Measurements from ENCODE around the gene TLR2.

Gene TLR2

GRCh38 chr4:153684182-153684970, at the start of gene TLR2:
Gene TLR2 (plus strand): TSS chr4:153684280. CDS start chr4:153702908, 18,628 bp downstream.
- DNase-seq (ENCODE audit: low spot score) = no peak

GRCh38 chr4:153634738-153635353, 49.2 kb upstream of the TLR2 start:
- DNase-seq (ENCODE audit: low spot score) = peak; percentile 16

GRCh38 chr4:153635846-153636245, 48.2 kb upstream of the TLR2 start:
- no peak for DNase-seq (ENCODE audit: low spot score)

- no peak for DNase-seq (ENCODE audit: low spot score)
Observed at GRCh38 chr4:153637201-153637600, 46.9 kb upstream of the TLR2 start.

- no peak for DNase-seq (ENCODE audit: low spot score)
Observed at GRCh38 chr4:153638011-153638410, 46.1 kb upstream of the TLR2 start.

DNA sequence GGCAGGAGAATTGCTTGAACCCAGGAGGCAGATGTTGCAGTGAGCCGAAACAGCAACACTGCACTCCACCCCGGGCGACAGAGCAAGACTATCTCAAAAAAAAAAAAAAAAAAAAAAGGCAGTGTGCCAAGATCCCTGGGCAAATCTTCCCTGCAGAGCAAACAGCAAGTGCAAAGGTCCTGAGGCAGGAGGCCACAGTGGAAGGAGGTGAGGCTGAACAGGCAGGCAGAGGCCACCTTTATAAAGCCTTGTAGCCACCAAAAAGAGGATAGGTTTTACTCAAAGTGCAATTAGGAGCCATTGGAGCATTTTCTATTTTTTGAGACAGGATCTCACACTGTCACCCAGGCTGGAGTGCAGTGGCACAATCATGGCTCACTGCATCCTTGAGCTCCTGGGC, 45.1 kb upstream of the TLR2 start:
- no peak for DNase-seq (ENCODE audit: low spot score)

GRCh38 chr4:153639833-153640802, 44.0 kb upstream of the TLR2 start:
- DNase-seq (ENCODE audit: low spot score) = no peak

DNA sequence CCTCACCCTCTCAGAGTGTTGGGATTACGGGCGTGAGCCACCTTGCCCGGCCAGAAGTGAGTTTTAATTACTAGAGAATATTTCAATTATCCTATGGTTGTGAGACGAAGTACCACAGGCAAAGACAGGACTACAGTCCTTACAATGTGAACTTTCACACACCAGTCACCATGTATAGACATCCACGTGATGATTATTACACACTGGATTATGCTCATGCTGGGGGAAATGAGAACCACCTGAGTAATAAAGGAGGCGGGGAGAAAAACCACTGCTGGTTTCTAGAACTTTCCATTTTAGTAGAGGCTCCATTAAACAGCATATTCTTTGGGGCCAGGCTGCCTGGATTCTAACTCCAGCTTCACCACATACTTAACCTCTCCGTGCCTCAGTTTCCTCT, 42.5 kb upstream of the TLR2 start:
- DNase-seq (ENCODE audit: low spot score) = no peak

DNA sequence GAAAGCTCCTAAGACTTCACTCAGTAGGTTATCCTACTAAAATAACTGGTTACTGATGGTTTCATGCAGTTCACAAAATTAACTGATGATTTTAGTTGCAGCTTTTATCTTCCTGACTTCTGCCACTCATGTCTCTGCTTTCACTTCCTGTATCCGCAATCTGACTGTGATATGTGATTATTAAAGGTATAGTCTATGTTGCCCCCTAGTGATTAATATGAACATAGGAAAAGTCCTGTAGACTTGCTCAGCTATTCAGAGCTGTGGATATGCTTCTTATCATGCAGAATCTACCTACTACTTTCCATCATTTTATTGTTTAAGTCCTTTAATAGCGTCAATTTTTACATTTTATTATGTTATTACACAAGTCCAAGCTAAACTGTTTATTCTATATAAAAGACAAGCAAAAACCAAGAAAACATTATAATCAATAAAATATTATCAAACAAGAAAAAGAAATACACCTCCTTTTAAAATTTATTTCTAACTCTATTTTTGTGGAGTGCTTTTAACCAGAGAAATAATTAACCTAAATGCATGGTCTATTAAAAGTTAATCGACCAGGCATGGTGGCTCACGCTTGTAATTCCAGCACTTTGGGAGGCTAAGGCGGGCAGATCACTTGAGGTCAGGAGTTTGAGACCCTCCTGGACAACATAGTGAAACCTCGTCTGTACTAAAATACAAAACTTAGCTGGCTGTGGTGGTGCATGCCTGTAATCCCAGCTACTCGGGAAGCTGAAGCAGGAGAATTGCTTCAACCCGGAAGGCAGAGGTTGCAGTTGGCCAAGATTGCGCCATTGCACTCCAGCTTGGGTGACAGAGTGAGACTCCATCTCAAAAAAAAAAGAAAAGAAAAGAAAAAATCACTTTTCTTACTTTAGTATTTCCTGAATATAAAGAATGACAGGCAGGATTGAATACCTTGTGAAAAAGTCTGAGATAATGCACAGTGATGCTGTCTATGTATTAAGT, 40.4 kb upstream of the TLR2 start:
- DNase-seq (ENCODE audit: low spot score) = peak; percentile 26

GRCh38 chr4:153645183-153645582, 38.9 kb upstream of the TLR2 start:
- DNase-seq (ENCODE audit: low spot score) = no peak

DNA sequence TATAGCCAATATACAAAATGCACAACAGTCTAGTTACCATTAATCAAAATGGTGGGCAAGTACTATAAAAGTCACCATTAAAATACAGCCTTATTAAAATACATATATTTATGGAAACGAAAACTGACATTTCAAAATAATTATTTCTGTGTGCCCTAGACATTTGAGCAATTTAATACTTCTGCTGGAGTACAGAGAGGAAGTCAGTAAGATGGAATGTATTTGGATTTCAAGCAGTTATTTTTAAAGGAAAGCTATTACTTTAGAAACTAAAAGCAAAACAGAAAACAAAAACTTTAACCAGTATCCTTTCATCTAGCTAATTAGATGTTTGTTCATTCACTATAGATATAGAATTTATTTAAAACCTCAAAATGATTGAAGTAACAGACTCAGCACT, 37.8 kb upstream of the TLR2 start:
- DNase-seq (ENCODE audit: low spot score) = no peak

DNA sequence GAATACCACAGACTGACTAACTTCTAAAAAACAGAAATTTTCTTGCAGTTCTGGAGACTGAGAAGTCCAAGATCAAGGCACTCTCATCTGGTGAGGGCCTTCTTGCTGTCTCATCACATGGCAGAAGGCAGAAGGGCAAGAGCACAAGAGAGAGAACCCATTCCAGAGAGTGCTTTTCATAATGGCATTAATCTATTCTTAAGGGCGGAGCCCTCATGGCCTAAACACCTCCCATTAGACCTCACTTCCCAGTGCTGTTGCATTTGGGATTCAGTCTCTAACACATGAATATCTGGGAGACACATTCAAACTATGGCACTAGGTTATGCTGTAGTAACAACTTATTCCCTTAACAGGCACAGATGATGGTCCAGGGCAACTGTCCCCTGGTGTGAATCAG, 37.1 kb upstream of the TLR2 start:
- no peak for DNase-seq (ENCODE audit: low spot score)

DNA sequence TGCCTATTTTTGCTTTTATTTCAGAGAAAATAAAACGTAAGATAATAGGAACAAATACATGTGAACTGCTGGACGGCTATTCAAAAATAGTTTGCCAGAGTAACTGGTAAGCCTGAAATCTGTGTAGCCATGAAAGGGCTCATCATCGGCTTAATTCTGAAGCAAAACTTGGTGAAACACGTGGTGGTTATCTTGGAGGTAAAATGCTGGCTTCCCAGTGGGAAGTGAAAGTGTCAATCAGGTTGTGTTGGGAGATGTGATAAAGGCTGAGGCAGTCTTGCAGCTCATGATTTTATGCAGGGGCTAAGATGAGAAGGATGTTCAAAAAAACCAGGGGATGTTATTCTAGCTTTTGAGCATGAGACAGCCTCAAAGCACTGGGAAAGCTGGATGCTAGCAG, 36.1 kb upstream of the TLR2 start:
- no peak for DNase-seq (ENCODE audit: low spot score)

GRCh38 chr4:153649572-153649991, 34.5 kb upstream of the TLR2 start:
- DNase-seq (ENCODE audit: low spot score) = peak; percentile 19

- peak; percentile 17 for DNase-seq (ENCODE audit: low spot score)
Observed at GRCh38 chr4:153651116-153651515, 33.0 kb upstream of the TLR2 start.

DNA sequence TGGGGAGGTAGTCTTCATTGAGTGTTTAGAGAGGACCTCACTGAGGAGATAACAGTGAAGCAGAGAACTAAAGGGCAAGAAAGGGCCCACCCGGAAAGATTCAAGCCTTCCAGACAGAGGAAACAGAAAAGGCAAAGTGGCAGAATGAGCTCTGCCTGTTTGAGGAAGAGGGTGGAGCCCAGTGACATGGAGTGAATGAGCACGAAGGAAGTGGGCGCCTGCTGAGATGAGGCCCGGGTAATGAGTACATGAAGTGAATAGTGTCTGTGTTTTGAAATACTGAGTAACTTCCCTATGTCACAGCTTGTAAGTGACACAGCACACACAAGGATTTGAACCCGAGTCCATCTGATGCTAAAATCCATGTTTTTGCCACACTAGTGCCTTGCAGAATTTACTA, 32.5 kb upstream of the TLR2 start:
- DNase-seq (ENCODE audit: low spot score) = no peak

GRCh38 chr4:153652051-153652784, 31.9 kb upstream of the TLR2 start:
- no peak for DNase-seq (ENCODE audit: low spot score)

- no peak for DNase-seq (ENCODE audit: low spot score)
Observed at GRCh38 chr4:153655002-153655541, 29.0 kb upstream of the TLR2 start.

DNA sequence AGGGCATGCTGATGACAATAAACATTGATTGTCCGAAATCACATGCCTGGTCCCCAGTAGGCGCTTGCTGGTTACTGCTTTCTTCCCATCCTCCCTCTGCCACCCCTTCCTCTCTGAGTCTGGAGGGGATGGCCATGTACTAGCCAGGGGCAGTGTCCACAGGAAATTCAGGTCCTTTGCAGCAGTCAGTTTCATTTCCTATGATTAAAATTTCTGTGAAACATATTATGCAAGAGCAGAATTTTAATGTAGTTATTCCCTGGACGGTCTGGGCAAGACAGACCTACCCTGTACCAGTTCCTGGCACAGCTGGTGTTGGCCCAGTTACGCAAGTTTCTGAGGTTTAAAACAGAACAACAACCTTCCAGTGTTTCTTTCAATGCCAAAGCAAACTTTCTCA, 28.2 kb upstream of the TLR2 start:
- DNase-seq (ENCODE audit: low spot score) = no peak

- DNase-seq (ENCODE audit: low spot score) = no peak
Observed at GRCh38 chr4:153661215-153661822, 22.8 kb upstream of the TLR2 start.
